ENCODE measurements around the gene DNAJB9.

DNAJB9 gene

GRCh38 chr7:108604307-108605077 is 34.8 kb downstream of the DNAJB9 start:
- in situ Hi-C loops (cut with MboI; ENCODE audit: low sequenced_read_pairs): no loop called here

DNA sequence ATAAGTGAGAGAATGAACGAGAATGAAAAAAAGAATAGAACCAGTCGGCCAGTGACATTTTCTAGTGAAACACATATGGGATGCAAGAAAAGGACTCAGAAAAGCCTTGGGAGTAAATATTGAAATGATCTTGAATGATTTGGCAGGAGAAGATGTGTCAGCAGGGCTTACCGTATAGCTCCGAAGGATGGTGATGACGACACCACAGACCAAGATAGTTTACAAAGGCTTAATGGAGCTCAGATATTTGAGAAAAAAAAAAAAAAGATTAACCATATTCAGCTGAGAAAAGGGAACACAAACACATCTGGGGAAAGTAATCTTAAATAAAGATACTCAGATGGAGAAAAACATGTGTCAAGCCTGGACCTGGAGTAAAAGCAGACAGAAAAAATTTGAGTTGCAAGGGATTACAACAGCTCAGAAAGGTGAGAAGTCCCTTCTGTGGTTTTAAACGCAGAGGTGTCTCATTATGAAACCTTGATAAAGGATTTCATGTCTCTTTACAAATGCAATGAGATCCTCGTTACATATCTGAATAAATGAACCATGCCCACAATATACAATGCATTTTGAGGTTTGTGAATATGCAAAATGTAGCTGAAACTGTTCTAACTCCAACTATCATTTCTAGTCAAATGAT is 36.0 kb downstream of the DNAJB9 start:
- in situ Hi-C loops (cut with MboI; ENCODE audit: low sequenced_read_pairs): no loop called here

GRCh38 chr7:108609643-108610042 is 40.0 kb downstream of the DNAJB9 start:
- in situ Hi-C loops (cut with MboI; ENCODE audit: low sequenced_read_pairs): no loop called here

DNA sequence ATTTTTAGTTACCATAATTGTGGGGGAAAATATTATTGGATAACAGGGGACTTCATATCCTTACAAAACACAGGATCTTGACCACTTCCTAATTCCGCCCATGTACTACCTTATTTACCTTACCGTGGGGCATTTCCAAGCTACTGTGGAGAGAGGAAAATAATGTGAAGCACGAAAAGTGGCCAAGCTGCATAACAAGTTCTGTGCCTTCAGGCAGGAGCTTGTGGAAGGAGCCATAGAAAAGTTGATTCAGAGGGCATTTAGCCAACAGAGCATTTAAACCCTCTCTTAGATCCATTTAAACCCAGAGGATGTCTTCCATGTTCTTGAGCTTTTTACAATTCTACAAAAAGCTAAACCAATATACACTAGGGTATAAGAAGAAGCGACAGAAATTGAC is 41.6 kb downstream of the DNAJB9 start:
- in situ Hi-C loops (cut with MboI; ENCODE audit: low sequenced_read_pairs): no loop called here

- in situ Hi-C loops (cut with MboI; ENCODE audit: low sequenced_read_pairs): no loop called here
Observed at GRCh38 chr7:108613147-108613948, 43.7 kb downstream of the DNAJB9 start.

GRCh38 chr7:108613949-108614381 is 44.3 kb downstream of the DNAJB9 start:
- in situ Hi-C loops (cut with MboI; ENCODE audit: low sequenced_read_pairs): no loop called here

DNA sequence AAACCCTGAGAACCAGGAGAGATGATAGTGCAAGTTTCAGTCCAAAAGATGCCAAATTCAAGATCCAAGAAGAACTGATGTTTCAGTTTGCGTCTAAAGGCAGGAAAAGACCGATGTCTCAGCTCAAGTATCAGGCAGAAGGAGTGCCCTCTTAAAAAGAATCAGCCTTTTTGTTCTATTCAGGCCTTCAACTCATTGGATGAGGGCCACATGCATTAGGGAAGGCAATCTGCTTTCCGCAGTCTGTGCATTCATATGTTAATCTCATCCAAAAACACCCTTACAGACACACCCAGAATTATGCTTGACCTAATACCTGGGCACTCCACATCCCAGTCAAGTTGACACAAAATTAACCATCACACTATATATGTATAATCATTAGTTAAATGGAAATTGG is 45.2 kb downstream of the DNAJB9 start:
- in situ Hi-C loops (cut with MboI; ENCODE audit: low sequenced_read_pairs): no loop called here

- in situ Hi-C loops (cut with MboI; ENCODE audit: low sequenced_read_pairs): no loop called here
Observed at GRCh38 chr7:108618056-108618455, 48.4 kb downstream of the DNAJB9 start.

GRCh38 chr7:108623220-108623619 is 53.5 kb downstream of the DNAJB9 start:
- in situ Hi-C loops (cut with MboI; ENCODE audit: low sequenced_read_pairs): no loop called here
